GM23338 (cell line): ENCODE measurements around the gene ARHGAP42. TPM values are rescaled to one million over a fixed set of nuclear protein-coding genes. Genes with fewer than 3 reads are reported as not detected.

Experiments
- ATAC-seq: fragments of 200-7000 bp; cut with Tn5 transposase; 3 replicates; pipeline ENCODE4 v1.9.1; 2020
- DNase-seq: peaks from one replicate; pipeline ENCODE4 v3.0.0-alpha.2; 2015; ENCODE audit warnings: low spot score
- H2AFZ ChIP-seq: fragments of 200-600 bp; sonication (generic); 2 replicates; pipeline ENCODE4 v1.8.0; 2016; ENCODE audit warnings: antibody characterized with exemption, mild to moderate bottlenecking, moderate library complexity
- H3F3A ChIP-seq: fragments of 200-600 bp; sonication (generic); replicated peaks from 2 replicates; pipeline ENCODE4 v1.8.0; 2017; ENCODE audit warnings: antibody characterized with exemption, mixed run types, low read depth
- H3K27ac ChIP-seq: fragments of 200-600 bp; sonication (generic); 2 replicates; pipeline ENCODE4 v1.6.1; 2016; ENCODE audit warnings: low read depth
- H3K27me3 ChIP-seq: fragments of 200-600 bp; sonication (generic); 2 replicates; pipeline ENCODE4 v1.8.0; 2016; ENCODE audit warnings: mild to moderate bottlenecking, mixed run types, moderate library complexity; ENCODE audit not compliant: insufficient read depth
- H3K36me3 ChIP-seq: fragments of 200-600 bp; sonication (generic); 2 replicates; pipeline ENCODE4 v1.8.0; 2016; ENCODE audit warnings: mild to moderate bottlenecking; ENCODE audit not compliant: insufficient read depth
- H3K4me1 ChIP-seq: fragments of 200-600 bp; sonication (generic); 2 replicates; pipeline ENCODE4 v1.8.0; 2016; ENCODE audit warnings: mild to moderate bottlenecking, moderate library complexity; ENCODE audit not compliant: insufficient read depth
- H3K4me2 ChIP-seq: fragments of 200-600 bp; sonication (generic); 2 replicates; pipeline ENCODE4 v1.7.1; 2017; ENCODE audit warnings: mixed run types
- H3K4me3 ChIP-seq: fragments of 200-600 bp; sonication (generic); 2 replicates; pipeline ENCODE4 v1.6.1; 2016; ENCODE audit warnings: mixed run types
- H3K79me2 ChIP-seq: fragments of 200-600 bp; sonication (generic); replicated peaks from 2 replicates; pipeline ENCODE4 v1.8.0; 2017; ENCODE audit warnings: mild to moderate bottlenecking; ENCODE audit not compliant: insufficient read depth
- H3K9me2 ChIP-seq: fragments of 200-600 bp; sonication (generic); 2 replicates; pipeline ENCODE4 v1.8.0; 2017; ENCODE audit not compliant: insufficient read depth
- H4K20me1 ChIP-seq: fragments of 200-600 bp; sonication (generic); replicated peaks from 2 replicates; pipeline ENCODE4 v1.8.0; 2017; ENCODE audit warnings: mild to moderate bottlenecking; ENCODE audit not compliant: insufficient read depth
- H3K27ac Mint-ChIP-seq: 2 replicates; pipeline ENCODE4 v1.8.0; 2020; ENCODE audit warnings: inconsistent platforms, mild to moderate bottlenecking, moderate library complexity, mixed read lengths
- H3K27me3 Mint-ChIP-seq: 3 replicates; pipeline ENCODE4 v1.8.0; 2022; ENCODE audit warnings: low read depth, mild to moderate bottlenecking, moderate library complexity, mixed read lengths, inconsistent platforms; ENCODE audit not compliant: insufficient read depth, poor library complexity
- H3K36me3 Mint-ChIP-seq: 3 replicates; pipeline ENCODE4 v1.8.0; 2021; ENCODE audit warnings: low read depth, mild to moderate bottlenecking, inconsistent platforms, moderate library complexity, mixed read lengths
- H3K4me1 Mint-ChIP-seq: 3 replicates; pipeline ENCODE4 v1.8.0; 2020; ENCODE audit warnings: mild to moderate bottlenecking, inconsistent platforms, mixed read lengths
- H3K4me3 Mint-ChIP-seq: 3 replicates; pipeline ENCODE4 v1.8.0; 2021; ENCODE audit warnings: moderate library complexity, mild to moderate bottlenecking, inconsistent platforms, mixed read lengths
- H3K9me3 Mint-ChIP-seq: 3 replicates; pipeline ENCODE4 v1.8.0; 2020; ENCODE audit warnings: moderate library complexity, mild to moderate bottlenecking, inconsistent platforms, mixed read lengths
- CREB1 ChIP-seq: fragments of 250-450 bp; sonication (Bioruptor Pico); IDR thresholded peaks from 2 replicates; pipeline ENCODE4 v1.5.0; 2020; ENCODE audit warnings: low read depth, mild to moderate bottlenecking, moderate library complexity
- EZH2 ChIP-seq: fragments of 200-600 bp; sonication (generic); IDR thresholded peaks from one replicate; pipeline ENCODE4 v1.8.0; 2017; ENCODE audit warnings: antibody characterized with exemption, mild to moderate bottlenecking, low read depth; ENCODE audit not compliant: unreplicated experiment
- EZH2phosphoT487 ChIP-seq: fragments of 200-600 bp; sonication (generic); IDR thresholded peaks from one replicate; pipeline ENCODE4 v1.8.1; 2018; ENCODE audit warnings: antibody characterized with exemption; ENCODE audit not compliant: unreplicated experiment
- POLR2AphosphoS5 ChIP-seq: IDR thresholded peaks from 2 replicates; pipeline ENCODE4 v1.6.1; 2016; ENCODE audit warnings: antibody characterized with exemption, low read depth
- STAT1 ChIP-seq: IDR thresholded peaks from one replicate; pipeline ENCODE4 v1.6.1; 2016; ENCODE audit warnings: antibody characterized with exemption; ENCODE audit not compliant: unreplicated experiment
- ZNF114 ChIP-seq: fragments of 250-450 bp; sonication (Bioruptor Pico); IDR thresholded peaks from 2 replicates; pipeline ENCODE4 v1.5.0; 2020; ENCODE audit warnings: mild to moderate bottlenecking, moderate library complexity
- ZNF331 ChIP-seq: fragments of 250-450 bp; sonication (Bioruptor Pico); IDR thresholded peaks from 2 replicates; pipeline ENCODE4 v1.5.0; 2020; ENCODE audit warnings: low read depth, mild to moderate bottlenecking, moderate library complexity
- polyA plus RNA-seq: library from polyadenylated mRNA; unstranded; fragments of >200 nt; fragmentation: Nextera tagmentation; extraction: Ambion mirVana; gene quantifications from 2 replicates; pipeline ENCODE4 v1.2.1, GENCODE V29; 2016
- total RNA-seq: library from RNA; depleted of rRNA; stranded (reverse); fragments of >200 nt; shearing (Covaris generic); gene quantifications from 2 replicates; pipeline ENCODE4 v1.2.3, GENCODE V29; 2014
- TF ChIP-seq, protein P1 (sequence below): IDR thresholded peaks from 2 replicates; pipeline ENCODE4 v1.6.1; 2016; ENCODE audit warnings: antibody characterized with exemption
- TF ChIP-seq, protein P2 (sequence below): IDR thresholded peaks from one replicate; pipeline ENCODE4 v1.6.1; 2018; ENCODE audit warnings: antibody characterized with exemption; ENCODE audit not compliant: unreplicated experiment
- TF ChIP-seq, protein P3 (sequence below): fragments of 250-450 bp; sonication (Bioruptor Pico); IDR thresholded peaks from 2 replicates; pipeline ENCODE4 v1.5.0; 2020; ENCODE audit warnings: mild to moderate bottlenecking, moderate library complexity

Gene ARHGAP42
- total and polyA plus RNA-seq, 2 experiments from 2014 or later = 23.7 to 35.7 TPM

DNA sequence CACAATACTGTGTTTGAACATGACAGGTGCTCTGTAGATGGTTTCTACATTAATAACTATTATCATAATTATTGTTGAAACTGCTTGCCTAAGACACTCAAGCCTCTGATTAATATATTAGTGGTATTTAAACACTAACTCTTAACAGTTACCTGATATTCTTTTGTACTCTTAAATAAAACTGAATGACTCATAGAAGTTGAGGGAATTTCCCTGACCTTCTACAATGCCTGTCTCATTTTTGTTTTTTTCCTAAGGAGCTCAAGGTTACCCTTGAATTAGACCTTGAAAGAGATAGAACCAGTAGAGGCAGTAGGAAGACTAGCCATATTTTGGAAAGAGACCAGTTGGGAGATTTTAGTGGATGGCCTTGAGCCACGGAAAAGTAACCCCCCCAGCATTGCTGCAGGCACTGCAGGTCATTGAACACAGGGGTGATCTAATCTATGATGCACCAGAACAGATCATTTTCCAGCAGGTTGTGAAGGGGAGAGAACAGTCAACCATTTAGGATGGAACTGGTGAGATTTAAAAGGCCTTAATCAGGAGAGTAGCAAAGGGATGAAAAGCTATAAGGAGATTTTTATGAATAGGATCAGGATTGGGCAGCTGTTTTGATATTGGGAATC is 294.2 kb downstream of the ARHGAP42 start (continued):
- TF ChIP-seq, protein P1, sequence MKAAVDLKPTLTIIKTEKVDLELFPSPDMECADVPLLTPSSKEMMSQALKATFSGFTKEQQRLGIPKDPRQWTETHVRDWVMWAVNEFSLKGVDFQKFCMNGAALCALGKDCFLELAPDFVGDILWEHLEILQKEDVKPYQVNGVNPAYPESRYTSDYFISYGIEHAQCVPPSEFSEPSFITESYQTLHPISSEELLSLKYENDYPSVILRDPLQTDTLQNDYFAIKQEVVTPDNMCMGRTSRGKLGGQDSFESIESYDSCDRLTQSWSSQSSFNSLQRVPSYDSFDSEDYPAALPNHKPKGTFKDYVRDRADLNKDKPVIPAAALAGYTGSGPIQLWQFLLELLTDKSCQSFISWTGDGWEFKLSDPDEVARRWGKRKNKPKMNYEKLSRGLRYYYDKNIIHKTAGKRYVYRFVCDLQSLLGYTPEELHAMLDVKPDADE = no peak
- no peak for TF ChIP-seq EZH2phosphoT487
- TF ChIP-seq STAT1 = no peak
- TF ChIP-seq, protein P2, sequence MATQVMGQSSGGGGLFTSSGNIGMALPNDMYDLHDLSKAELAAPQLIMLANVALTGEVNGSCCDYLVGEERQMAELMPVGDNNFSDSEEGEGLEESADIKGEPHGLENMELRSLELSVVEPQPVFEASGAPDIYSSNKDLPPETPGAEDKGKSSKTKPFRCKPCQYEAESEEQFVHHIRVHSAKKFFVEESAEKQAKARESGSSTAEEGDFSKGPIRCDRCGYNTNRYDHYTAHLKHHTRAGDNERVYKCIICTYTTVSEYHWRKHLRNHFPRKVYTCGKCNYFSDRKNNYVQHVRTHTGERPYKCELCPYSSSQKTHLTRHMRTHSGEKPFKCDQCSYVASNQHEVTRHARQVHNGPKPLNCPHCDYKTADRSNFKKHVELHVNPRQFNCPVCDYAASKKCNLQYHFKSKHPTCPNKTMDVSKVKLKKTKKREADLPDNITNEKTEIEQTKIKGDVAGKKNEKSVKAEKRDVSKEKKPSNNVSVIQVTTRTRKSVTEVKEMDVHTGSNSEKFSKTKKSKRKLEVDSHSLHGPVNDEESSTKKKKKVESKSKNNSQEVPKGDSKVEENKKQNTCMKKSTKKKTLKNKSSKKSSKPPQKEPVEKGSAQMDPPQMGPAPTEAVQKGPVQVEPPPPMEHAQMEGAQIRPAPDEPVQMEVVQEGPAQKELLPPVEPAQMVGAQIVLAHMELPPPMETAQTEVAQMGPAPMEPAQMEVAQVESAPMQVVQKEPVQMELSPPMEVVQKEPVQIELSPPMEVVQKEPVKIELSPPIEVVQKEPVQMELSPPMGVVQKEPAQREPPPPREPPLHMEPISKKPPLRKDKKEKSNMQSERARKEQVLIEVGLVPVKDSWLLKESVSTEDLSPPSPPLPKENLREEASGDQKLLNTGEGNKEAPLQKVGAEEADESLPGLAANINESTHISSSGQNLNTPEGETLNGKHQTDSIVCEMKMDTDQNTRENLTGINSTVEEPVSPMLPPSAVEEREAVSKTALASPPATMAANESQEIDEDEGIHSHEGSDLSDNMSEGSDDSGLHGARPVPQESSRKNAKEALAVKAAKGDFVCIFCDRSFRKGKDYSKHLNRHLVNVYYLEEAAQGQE = no peak
- TF ChIP-seq CREB1 (CRISPR knock-in tag) = no peak
- TF ChIP-seq ZNF114 (CRISPR knock-in tag) = no peak
- TF ChIP-seq EZH2 = no peak

DNA sequence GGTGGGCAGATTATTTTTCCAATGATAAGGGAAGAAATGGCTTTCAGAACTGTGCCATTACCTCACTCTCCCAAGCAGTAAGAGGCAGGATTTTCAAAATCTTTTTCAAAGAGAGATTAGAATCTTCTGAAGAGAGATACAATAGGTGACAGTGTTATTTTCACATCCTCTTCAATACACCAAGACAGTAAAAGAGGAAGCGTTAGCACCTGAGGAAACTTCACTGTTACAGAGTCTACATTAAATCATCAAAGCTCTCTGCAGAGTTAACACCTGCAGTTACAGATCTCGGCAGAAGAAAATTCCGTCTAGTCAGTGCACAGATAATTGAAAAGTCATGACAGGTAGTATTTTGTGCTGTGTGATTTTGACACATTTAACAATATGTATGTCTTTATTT is 297.6 kb downstream of the ARHGAP42 start:
- DNase-seq = no peak
- ATAC-seq = no peak

More for the DNA sequence above, 297.6 kb downstream of the ARHGAP42 start:
- H3K4me1 ChIP-seq = no peaks in the 10 kb centered on the region
- H3K79me2 ChIP-seq = no peaks in the 10 kb centered on the region
- H3K4me3 ChIP-seq = no peak overlapping the region
- no peak for TF ChIP-seq CREB1 (CRISPR knock-in tag)
- TF ChIP-seq, protein P3, sequence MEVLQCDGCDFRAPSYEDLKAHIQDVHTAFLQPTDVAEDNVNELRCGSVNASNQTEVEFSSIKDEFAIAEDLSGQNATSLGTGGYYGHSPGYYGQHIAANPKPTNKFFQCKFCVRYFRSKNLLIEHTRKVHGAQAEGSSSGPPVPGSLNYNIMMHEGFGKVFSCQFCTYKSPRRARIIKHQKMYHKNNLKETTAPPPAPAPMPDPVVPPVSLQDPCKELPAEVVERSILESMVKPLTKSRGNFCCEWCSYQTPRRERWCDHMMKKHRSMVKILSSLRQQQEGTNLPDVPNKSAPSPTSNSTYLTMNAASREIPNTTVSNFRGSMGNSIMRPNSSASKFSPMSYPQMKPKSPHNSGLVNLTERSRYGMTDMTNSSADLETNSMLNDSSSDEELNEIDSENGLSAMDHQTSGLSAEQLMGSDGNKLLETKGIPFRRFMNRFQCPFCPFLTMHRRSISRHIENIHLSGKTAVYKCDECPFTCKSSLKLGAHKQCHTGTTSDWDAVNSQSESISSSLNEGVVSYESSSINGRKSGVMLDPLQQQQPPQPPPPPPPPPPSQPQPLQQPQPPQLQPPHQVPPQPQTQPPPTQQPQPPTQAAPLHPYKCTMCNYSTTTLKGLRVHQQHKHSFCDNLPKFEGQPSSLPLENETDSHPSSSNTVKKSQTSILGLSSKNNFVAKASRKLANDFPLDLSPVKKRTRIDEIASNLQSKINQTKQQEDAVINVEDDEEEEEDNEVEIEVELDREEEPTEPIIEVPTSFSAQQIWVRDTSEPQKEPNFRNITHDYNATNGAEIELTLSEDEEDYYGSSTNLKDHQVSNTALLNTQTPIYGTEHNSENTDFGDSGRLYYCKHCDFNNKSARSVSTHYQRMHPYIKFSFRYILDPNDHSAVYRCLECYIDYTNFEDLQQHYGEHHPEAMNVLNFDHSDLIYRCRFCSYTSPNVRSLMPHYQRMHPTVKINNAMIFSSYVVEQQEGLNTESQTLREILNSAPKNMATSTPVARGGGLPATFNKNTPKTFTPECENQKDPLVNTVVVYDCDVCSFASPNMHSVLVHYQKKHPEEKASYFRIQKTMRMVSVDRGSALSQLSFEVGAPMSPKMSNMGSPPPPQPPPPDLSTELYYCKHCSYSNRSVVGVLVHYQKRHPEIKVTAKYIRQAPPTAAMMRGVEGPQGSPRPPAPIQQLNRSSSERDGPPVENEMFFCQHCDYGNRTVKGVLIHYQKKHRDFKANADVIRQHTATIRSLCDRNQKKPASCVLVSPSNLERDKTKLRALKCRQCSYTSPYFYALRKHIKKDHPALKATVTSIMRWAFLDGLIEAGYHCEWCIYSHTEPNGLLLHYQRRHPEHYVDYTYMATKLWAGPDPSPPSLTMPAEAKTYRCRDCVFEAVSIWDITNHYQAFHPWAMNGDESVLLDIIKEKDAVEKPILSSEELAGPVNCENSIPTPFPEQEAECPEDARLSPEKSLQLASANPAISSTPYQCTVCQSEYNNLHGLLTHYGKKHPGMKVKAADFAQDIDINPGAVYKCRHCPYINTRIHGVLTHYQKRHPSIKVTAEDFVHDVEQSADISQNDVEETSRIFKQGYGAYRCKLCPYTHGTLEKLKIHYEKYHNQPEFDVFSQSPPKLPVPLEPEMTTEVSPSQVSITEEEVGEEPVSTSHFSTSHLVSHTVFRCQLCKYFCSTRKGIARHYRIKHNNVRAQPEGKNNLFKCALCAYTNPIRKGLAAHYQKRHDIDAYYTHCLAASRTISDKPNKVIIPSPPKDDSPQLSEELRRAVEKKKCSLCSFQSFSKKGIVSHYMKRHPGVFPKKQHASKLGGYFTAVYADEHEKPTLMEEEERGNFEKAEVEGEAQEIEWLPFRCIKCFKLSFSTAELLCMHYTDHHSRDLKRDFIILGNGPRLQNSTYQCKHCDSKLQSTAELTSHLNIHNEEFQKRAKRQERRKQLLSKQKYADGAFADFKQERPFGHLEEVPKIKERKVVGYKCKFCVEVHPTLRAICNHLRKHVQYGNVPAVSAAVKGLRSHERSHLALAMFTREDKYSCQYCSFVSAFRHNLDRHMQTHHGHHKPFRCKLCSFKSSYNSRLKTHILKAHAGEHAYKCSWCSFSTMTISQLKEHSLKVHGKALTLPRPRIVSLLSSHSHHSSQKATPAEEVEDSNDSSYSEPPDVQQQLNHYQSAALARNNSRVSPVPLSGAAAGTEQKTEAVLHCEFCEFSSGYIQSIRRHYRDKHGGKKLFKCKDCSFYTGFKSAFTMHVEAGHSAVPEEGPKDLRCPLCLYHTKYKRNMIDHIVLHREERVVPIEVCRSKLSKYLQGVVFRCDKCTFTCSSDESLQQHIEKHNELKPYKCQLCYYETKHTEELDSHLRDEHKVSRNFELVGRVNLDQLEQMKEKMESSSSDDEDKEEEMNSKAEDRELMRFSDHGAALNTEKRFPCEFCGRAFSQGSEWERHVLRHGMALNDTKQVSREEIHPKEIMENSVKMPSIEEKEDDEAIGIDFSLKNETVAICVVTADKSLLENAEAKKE (CRISPR knock-in tag) = no peak
- no peak for TF ChIP-seq ZNF331 (CRISPR knock-in tag)
- TF ChIP-seq POLR2AphosphoS5 = no peak
- TF ChIP-seq, protein P2 = no peak
- Mint-ChIP-seq H3K4me1 (no peaks in the 10 kb centered on the region), H3K4me3 (no peak overlapping the region), H3K36me3 (peaks cover 3% of the 10 kb centered on the region; the same call in 2 of the 3 replicates), H3K27ac (no peak overlapping the region), H3K27me3 (peaks cover 2% of the 10 kb centered on the region), H3K9me3 (no peaks in the 10 kb centered on the region)
- H3K36me3 ChIP-seq = no peaks in the 10 kb centered on the region
- H3K9me2 ChIP-seq = no peaks in the 10 kb centered on the region
- no peaks in the 10 kb centered on the region for H3F3A ChIP-seq
- no peak overlapping the region for H2AFZ ChIP-seq
- H3K27me3 ChIP-seq = peaks cover 5% of the 10 kb centered on the region
- 0 out of 2 replicates have a peak, but pooled peaks cover under 1% of the 10 kb centered on the region for H4K20me1 ChIP-seq
- no peak overlapping the region for H3K27ac ChIP-seq
- no peak overlapping the region for H3K4me2 ChIP-seq
